GM21576 (cell line): ENCODE results near the gene PPP1R13B.

ENCODE experiments used
- ATAC-seq: cut with Tn5 transposase; IDR thresholded peaks from one replicate; pipeline ENCODE4 v1.9.1; 2021; ENCODE audit warnings: mild to moderate bottlenecking, moderate library complexity; ENCODE audit not compliant: unreplicated experiment

Gene PPP1R13B

GRCh38 chr14:103688906-103689902 is 158.2 kb downstream of the PPP1R13B start:
- ATAC-seq: no peak

DNA sequence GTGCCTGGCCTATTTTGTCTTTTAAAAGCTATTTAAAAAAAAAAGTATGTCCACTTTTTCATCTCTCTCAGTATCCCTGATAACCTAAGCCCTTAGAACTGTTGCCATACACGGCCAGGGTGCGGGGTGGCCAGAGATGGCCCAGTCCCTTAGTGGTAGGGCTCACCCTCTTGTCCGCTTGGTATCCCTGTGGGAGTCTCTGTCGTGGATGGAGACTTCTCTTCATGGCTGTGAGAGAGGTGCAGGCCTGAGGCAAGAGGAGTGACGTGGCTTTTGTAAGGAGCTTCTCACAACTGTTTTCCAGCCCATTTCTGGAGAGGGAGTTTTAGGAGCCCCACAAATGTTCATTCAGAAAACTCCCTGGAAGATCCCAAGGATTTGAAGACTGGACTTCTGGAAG is 158.9 kb downstream of the PPP1R13B start:
- no peak for ATAC-seq

- ATAC-seq: no peak
Measured at GRCh38 chr14:103687712-103688111, 159.7 kb downstream of the PPP1R13B start.

DNA sequence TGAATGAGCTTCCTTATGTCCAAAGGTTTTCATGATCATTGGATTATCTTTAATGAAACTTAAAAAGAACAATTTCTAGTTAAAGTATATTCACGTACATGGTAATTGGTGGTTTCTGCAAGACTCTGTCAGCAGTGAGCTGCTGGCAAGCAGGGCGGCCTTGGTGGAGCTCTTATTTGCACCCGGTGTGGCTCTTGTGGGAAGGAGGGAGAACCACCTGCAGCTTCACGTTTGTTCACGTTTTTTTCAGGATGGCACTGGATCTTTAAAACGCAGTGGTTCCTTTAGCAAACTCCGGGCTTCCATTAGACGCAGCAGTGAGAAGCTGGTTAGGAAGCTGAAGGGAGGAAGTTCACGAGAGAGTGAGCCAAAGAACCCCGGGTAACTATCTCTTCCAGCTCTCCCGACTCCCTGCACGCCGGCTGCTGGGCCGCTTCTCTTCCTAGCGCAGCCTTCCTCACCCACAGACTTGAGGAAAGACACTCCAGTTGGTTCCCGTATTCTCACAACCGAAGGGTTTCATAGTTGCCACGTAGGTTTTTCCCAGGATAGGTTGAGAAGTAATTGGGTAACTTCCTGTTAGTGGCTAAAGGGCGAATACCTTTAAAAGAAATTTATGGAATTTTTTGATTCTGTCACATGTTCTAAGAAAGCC is 160.4 kb downstream of the PPP1R13B start:
- no peak for ATAC-seq

DNA sequence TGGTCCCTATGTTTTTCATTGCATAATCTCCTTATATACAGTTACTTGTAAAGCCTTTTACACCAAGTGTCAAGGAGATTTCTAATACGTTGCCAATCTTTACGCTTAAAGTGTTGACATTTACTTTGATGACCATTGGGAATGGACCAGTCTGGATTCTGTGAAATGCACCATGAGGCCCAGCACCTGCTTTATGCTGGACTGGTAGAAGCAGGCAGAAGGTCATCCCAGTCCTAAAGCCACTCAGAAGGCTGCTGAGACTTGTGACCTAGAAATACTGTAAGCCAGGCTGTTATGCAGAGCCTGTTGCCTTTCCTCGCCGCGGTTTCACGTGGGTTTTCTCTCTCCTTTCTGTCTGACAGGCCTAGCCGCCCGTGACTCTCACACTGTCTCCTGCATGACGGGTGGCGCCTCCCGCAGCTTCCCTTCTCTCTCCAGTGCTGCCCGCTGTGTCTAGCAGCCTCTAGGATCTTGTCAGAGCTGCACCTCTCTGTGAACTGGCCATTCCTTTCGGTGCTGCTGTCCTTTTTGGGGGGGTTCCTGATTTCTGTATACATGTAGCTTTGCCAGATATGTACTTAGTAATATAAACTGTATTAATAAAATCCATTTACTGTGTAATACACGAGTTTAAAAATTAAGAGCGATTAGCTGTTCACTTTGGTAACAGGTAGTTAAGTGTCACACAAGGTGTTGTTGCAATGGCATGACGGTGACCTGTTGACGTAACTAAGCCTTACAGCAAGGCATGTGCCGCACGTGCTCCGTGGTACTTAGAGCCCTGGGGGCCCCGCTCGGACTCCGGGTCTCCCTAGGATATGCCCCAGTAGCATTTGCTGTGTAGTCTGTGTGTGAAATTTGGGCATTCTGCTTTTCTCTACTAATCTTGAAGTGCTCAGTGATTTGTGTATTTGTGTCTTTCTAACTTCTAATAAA is 161.8 kb downstream of the PPP1R13B start:
- no peak for ATAC-seq

DNA sequence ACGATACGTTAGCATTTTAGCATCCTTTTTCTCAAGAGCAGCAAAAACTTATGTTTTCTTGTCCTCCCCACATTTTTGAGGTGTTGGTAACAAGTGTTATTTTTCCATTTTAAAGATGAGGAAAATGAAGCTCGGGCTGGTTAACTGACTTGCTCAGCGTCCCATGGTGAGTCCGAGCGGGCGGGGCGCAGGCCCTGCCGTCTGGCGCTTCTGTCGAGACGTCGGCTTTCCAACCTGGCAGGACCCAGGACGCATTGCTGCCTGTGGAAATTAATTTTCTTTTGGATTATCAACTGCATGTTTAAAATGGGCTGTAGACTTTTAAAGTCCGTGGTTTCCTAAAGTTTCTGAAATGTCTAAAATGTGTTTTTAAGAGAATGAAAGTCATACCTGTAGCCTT is 162.5 kb downstream of the PPP1R13B start:
- ATAC-seq: no peak

- no peak for ATAC-seq
Measured at GRCh38 chr14:103684471-103684870, 162.9 kb downstream of the PPP1R13B start.
